WERI-Rb-1 (cell line): ENCODE results near the gene TTC39B.

Experiments
- DNase-seq: peaks from one replicate; pipeline ENCODE4 v3.0.0-alpha.2; 2020
- H3K27ac ChIP-seq: fragments of 250-450 bp; sonication (Bioruptor Pico); 2 replicates; pipeline ENCODE4 v1.5.1; 2020; ENCODE audit warnings: mild to moderate bottlenecking, moderate library complexity
- H3K27me3 ChIP-seq: fragments of 250-450 bp; sonication (Bioruptor Pico); 2 replicates; pipeline ENCODE4 v1.5.1; 2021; ENCODE audit warnings: mild to moderate bottlenecking, low read depth, moderate library complexity; ENCODE audit not compliant: insufficient read depth, severe bottlenecking
- H3K36me3 ChIP-seq: fragments of 250-450 bp; sonication (Bioruptor Pico); 2 replicates; pipeline ENCODE4 v1.5.1; 2020; ENCODE audit warnings: mild to moderate bottlenecking, moderate library complexity
- H3K4me3 ChIP-seq: 2 replicates; pipeline ENCODE4 v1.5.1; 2011; ENCODE audit warnings: low read depth, mild to moderate bottlenecking, control low read depth, low read length
- H3K9me3 ChIP-seq: fragments of 250-450 bp; sonication (Bioruptor Pico); 2 replicates; pipeline ENCODE4 v1.5.1; 2021; ENCODE audit warnings: mild to moderate bottlenecking, moderate library complexity; ENCODE audit not compliant: severe bottlenecking
- TF ChIP-seq, protein P1 (sequence below): IDR thresholded peaks from 2 replicates; pipeline ENCODE4 v1.5.1; 2011; ENCODE audit warnings: low read depth, mild to moderate bottlenecking, control low read depth, inconsistent platforms, low read length

TTC39B gene

DNA sequence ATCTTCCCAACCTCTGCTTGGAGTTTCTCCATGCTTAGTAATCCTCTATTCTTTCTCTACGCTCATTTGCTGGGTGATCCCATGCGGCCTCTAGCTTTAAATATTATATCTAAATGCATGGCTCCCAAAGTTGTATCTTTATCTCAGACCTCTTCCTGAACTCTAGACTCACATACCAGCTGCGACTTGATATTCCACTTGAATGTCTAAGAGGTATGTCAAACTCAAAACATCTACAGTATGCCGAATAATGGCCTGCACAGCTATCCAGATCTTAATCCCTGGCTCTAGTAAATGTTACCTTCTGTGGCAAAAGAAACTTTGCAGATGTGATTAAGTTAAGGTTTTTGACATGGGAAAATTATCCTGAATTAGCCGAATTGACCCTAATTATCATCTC lies 179.2 kb downstream of the TTC39B start:
- Histone ChIP-seq H3K9me3 (no peaks in the 10 kb centered on the region), H3K36me3 (no peaks in the 10 kb centered on the region), H3K4me3 (no peak overlapping the region), H3K27me3 (no peaks in the 10 kb centered on the region), H3K27ac (no peak overlapping the region)
- DNase-seq: no peak
- TF ChIP-seq, protein P1, sequence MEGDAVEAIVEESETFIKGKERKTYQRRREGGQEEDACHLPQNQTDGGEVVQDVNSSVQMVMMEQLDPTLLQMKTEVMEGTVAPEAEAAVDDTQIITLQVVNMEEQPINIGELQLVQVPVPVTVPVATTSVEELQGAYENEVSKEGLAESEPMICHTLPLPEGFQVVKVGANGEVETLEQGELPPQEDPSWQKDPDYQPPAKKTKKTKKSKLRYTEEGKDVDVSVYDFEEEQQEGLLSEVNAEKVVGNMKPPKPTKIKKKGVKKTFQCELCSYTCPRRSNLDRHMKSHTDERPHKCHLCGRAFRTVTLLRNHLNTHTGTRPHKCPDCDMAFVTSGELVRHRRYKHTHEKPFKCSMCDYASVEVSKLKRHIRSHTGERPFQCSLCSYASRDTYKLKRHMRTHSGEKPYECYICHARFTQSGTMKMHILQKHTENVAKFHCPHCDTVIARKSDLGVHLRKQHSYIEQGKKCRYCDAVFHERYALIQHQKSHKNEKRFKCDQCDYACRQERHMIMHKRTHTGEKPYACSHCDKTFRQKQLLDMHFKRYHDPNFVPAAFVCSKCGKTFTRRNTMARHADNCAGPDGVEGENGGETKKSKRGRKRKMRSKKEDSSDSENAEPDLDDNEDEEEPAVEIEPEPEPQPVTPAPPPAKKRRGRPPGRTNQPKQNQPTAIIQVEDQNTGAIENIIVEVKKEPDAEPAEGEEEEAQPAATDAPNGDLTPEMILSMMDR: no peak

DNA sequence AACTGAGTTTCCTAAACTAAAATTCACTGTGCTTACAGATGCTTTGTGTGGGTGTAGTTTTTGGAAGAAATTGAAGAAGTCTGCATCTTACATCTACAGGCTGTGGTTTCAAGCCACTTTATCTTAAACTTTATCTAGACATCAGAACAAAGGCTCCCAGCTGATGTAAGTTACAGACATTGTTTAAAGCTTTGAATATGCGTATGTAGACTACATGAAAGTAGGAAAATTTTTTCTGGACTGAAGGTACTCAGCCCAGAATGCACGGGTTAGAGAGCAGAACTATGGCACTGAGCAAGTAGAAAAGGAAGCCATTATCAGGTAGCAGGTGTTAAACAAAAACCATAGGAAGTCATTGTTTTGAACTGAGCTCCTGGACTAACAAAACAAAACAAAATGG lies 185.4 kb downstream of the TTC39B start:
- no peak overlapping the region for H3K4me3 ChIP-seq
- no peak overlapping the region for H3K27ac ChIP-seq
- TF ChIP-seq, protein P1: no peak
- DNase-seq: no peak
- no peaks in the 10 kb centered on the region for H3K27me3 ChIP-seq
- H3K36me3 ChIP-seq: no peaks in the 10 kb centered on the region
- H3K9me3 ChIP-seq: no peaks in the 10 kb centered on the region

DNA sequence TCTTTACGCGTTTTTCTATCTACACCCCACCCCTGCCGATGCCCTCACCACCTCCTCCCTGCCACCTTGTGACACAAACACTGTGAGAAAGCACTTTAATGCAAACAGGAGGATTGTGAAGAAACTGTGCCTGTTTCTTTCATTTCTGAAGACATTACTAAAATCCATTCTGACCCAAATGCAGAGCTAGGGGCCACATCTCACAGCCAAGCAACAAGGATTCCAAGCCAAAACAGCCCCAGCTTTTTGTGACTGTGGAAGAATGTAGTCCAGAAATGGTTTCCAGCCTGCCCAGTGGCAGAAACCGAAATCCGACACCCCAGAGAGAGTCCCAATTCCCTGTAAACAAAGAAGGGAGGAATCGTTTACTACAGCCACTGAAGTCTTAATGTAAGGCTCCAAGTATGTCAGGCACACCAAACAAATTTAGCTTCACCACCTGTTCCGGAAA lies 190.9 kb downstream of the TTC39B start:
- TF ChIP-seq, protein P1: no peak
- no peaks in the 10 kb centered on the region for H3K27me3 ChIP-seq
- no peak for DNase-seq

DNA sequence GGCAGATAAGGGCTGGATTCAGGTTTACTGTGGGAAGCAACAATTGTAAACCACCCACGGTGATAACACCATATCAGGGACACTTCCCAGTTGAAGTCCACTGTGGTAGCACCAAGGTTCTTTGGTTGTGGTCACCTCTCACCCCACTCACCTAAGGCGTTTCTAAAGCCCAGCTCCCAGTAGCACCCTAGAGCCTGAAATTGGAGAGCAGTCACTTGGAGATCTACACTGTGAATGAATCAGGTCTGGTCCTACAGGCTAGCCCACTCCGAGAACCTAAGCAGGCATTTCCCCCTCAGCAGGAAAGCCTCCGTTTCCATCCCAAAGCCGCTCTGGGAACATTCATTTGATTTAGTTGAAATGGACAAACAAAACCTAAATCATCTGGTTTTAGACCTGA lies 191.3 kb downstream of the TTC39B start:
- H3K27ac ChIP-seq: no peak overlapping the region

More for the DNA sequence above, 190.9 kb downstream of the TTC39B start:
- H3K27ac ChIP-seq: no peak overlapping the region
- no peaks in the 10 kb centered on the region for H3K9me3 ChIP-seq
- H3K36me3 ChIP-seq: no peaks in the 10 kb centered on the region
- no peak overlapping the region for H3K4me3 ChIP-seq

DNA sequence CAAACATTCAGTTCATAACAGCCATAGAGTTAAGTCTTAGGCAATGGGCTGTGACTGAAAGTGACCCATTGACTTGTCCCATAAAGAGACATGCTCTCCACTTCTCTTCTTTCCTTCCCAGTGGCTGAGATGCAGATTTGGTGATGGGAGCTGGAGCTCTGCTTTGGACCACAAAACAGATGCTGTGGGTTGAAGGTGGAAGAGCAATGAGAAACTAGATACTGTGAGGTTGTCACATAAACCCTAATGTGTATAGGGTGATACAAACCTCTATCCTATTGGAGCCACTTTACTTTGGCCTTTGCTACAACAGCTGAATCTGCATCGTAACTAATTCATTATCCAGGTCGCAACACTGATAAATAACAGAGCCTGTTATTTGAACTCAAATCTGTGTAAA lies 192.0 kb downstream of the TTC39B start:
- no peaks in the 10 kb centered on the region for H3K27me3 ChIP-seq
- no peak for DNase-seq
- TF ChIP-seq, protein P1: no peak
- H3K36me3 ChIP-seq: no peaks in the 10 kb centered on the region
- no peak overlapping the region for H3K4me3 ChIP-seq
- H3K27ac ChIP-seq: no peak overlapping the region
- H3K9me3 ChIP-seq: no peaks in the 10 kb centered on the region

More for the DNA sequence above, 191.3 kb downstream of the TTC39B start:
- Histone ChIP-seq H3K36me3 (no peaks in the 10 kb centered on the region), H3K4me3 (no peak overlapping the region), H3K27me3 (no peaks in the 10 kb centered on the region), H3K9me3 (no peaks in the 10 kb centered on the region)
- DNase-seq: no peak
- TF ChIP-seq, protein P1: no peak
